HG03025 (cell line): ENCODE results near the gene NPR3.

Experiments used
- ATAC-seq: cut with Tn5 transposase; IDR thresholded peaks from one replicate; pipeline ENCODE4 v1.9.1; 2021; ENCODE audit warnings: mild to moderate bottlenecking, moderate library complexity; ENCODE audit not compliant: unreplicated experiment, low FRiP score

The NPR3 gene

GRCh38 chr5:32710550-32711361 lies at the start of gene NPR3:
NPR3 (plus strand) TSS chr5:32711321; CDS start chr5:32711777, 456 bp downstream.
- no peak for ATAC-seq

- ATAC-seq: no peak
Measured at GRCh38 chr5:32664523-32664922, 46.6 kb upstream of the NPR3 start.

GRCh38 chr5:32668552-32668951 lies 42.6 kb upstream of the NPR3 start:
- ATAC-seq: no peak

GRCh38 chr5:32673272-32673671 lies 37.8 kb upstream of the NPR3 start:
- no peak for ATAC-seq

GRCh38 chr5:32677023-32677422 lies 34.1 kb upstream of the NPR3 start:
- ATAC-seq: no peak

GRCh38 chr5:32678472-32678871 lies 32.6 kb upstream of the NPR3 start:
- ATAC-seq: no peak

GRCh38 chr5:32679218-32679617 lies 31.9 kb upstream of the NPR3 start:
- no peak for ATAC-seq

- no peak for ATAC-seq
Measured at GRCh38 chr5:32680183-32680582, 30.9 kb upstream of the NPR3 start.

- no peak for ATAC-seq
Measured at GRCh38 chr5:32683125-32683524, 28.0 kb upstream of the NPR3 start.

GRCh38 chr5:32684260-32684659 lies 26.9 kb upstream of the NPR3 start:
- no peak for ATAC-seq

GRCh38 chr5:32686799-32687498 lies 24.2 kb upstream of the NPR3 start:
- no peak for ATAC-seq

- ATAC-seq: no peak
Measured at GRCh38 chr5:32687499-32687831, 23.7 kb upstream of the NPR3 start.

GRCh38 chr5:32690153-32690552 lies 21.0 kb upstream of the NPR3 start:
- no peak for ATAC-seq

- ATAC-seq: no peak
Measured at GRCh38 chr5:32690666-32691065, 20.5 kb upstream of the NPR3 start.

- no peak for ATAC-seq
Measured at GRCh38 chr5:32692036-32692746, 18.9 kb upstream of the NPR3 start.

- ATAC-seq: no peak
Measured at GRCh38 chr5:32703957-32704356, 7.2 kb upstream of the NPR3 start.

GRCh38 chr5:32707418-32707997 lies 3.6 kb upstream of the NPR3 start:
- ATAC-seq: no peak

- ATAC-seq: no peak
Measured at GRCh38 chr5:32708949-32709348, 2.2 kb upstream of the NPR3 start.

- ATAC-seq: no peak
Measured at GRCh38 chr5:32709750-32710549, 1.2 kb upstream of the NPR3 start.

GRCh38 chr5:32711362-32711680 lies 200 bp downstream of the NPR3 start:
- ATAC-seq: no peak
